22Rv1 (cell line): ENCODE measurements around the gene SIGLEC9.

ENCODE experiments used
- ZFX ChIP-seq: fragments of 450-650 bp; IDR thresholded peaks from 2 replicates; pipeline ENCODE4 v1.6.1; 2017; ENCODE audit warnings: antibody characterized with exemption, borderline replicate concordance
- TF ChIP-seq, protein P1 (sequence below): fragments of 450-650 bp; IDR thresholded peaks from 2 replicates; pipeline ENCODE4 v1.5.1; 2017; ENCODE audit warnings: mild to moderate bottlenecking

DNA sequence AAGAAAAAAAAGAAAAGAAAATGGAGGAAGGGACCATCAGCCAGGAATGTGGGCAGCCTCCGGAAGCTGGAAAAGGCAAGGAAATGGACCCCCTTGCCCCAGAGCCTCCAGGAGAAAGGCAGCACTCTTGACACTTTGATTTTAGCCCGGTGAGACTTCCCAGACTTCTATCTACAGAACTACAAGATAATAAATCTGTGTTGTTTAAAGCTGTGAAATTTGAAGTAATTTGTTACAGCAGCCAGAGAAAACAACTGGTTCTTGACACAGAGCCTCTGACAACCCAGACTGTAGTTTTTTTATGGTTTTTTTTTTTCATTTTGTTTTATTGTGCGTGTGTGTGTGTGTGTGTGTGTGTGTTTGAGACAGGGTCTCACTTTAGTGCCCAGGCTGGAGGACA lies 24.1 kb upstream of the SIGLEC9 start:
- TF ChIP-seq, protein P1, sequence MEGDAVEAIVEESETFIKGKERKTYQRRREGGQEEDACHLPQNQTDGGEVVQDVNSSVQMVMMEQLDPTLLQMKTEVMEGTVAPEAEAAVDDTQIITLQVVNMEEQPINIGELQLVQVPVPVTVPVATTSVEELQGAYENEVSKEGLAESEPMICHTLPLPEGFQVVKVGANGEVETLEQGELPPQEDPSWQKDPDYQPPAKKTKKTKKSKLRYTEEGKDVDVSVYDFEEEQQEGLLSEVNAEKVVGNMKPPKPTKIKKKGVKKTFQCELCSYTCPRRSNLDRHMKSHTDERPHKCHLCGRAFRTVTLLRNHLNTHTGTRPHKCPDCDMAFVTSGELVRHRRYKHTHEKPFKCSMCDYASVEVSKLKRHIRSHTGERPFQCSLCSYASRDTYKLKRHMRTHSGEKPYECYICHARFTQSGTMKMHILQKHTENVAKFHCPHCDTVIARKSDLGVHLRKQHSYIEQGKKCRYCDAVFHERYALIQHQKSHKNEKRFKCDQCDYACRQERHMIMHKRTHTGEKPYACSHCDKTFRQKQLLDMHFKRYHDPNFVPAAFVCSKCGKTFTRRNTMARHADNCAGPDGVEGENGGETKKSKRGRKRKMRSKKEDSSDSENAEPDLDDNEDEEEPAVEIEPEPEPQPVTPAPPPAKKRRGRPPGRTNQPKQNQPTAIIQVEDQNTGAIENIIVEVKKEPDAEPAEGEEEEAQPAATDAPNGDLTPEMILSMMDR: no peak
- TF ChIP-seq ZFX: no peak
